ENCODE measurements around the gene CDK11B.
"Not testable (repeated sequence)": the region's sequence is repeated elsewhere in the genome, so short reads cannot be mapped to it uniquely, and the experiment has no call there.

Gene CDK11B

DNA sequence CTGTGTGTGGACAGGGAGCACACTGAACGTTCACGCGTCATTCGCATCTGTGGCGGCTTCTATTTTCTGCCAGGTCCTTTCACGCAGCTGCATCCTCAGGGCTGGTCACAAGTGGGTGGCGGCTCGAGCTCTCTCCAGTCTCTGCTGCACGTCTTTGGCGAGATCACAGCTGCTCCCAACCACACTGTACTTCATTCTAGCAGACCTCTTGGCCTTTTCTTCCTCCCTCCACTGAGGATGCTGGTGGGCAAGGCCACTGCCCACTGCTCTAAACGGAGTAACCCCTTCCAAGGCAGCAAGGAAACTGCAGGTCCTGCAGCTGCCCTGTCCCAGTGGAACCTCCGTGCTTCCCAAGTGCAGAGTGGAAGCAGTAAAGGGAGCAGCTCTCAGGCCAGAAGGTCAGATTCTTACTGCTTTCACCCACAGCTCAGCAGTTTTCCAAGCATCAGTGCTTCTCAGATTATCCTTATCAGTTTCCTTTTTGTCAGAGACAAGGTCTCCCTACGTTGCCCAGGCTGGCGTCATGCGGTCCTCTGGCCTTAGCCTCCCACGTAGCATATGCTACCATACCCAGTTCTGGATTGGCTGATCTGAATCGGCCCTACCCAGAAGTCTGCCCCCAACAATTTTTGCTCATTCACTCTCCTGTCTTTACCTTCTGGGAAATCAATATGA, 11.1 kb downstream of the CDK11B start:
- DNase-seq: not testable (repeated sequence)

DNA sequence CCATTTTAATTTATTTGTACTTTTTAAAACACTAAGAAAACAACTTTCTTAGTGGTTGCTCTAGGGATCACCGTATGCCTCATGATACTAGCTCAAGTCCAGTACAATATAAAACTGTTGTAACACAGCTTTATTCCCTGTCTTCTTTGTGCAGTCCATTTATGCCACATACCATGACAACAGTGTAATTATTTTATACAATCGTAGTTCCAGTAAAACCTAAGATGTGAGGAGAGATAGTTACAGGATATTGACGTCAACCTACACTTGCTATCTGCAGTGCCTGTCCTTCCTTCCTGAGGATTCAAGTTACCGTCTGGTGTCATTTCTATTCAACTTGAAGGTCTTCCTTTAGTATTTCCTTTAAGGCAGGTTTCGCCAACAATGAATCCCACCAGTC, 12.5 kb downstream of the CDK11B start:
- DNase-seq: not testable (repeated sequence)

DNA sequence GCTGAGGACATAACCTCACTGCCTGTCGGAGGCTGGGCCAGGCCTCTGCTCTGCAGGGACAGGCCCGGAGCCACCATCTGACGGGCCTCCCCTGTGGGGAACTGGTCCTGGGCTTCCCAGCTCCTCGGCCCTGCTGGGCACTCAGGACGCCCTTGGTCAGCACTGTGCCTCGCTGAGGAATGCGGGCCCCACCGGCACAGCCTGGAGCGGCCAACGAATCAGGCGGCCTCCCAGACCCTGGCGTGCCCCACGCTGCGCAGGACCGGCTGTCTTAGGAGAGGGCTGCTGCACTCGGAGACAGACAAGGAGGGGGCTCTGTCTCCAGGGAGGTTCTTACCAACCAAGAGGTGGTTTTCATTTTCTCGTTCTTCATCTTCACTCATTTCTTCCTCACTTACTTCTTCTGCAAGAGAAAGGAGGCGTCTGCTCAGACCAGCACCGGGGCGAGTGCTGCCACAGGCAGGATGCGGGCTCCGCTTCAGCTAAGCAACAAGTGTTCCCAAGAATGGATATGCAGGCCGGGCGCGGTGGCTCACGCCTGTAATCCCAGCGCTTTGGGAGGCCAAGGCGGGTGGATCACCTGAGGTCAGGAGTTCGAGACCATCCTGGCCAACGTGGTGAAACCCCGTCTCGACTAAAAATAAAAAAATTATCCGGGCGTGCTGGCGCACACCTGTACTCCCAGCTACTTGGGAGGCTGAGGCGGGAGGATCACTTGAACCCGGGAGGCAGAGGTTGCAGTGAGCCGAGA, 17.9 kb downstream of the CDK11B start:
- DNase-seq: not testable (repeated sequence)

DNA sequence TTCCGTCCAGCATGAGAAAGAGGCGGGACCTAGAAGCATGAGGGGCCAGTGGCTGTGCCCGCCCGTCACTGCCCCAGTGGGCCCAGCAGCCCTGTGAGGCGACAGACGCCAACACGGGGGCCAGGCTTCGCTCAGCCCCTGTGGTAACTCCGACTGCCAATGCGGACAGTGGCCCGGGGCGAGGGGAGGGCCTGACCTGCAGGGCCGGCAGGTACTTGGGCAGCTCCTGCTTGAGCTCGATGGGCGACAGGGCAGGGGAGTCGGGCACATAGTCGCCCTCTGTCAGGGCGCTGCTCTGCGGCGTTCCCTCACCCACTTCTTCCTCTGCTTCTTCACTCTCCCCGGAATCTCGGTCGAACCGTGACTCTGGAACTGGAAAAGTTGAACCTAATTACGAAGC, 18.7 kb downstream of the CDK11B start:
- DNase-seq: not testable (repeated sequence)

DNA sequence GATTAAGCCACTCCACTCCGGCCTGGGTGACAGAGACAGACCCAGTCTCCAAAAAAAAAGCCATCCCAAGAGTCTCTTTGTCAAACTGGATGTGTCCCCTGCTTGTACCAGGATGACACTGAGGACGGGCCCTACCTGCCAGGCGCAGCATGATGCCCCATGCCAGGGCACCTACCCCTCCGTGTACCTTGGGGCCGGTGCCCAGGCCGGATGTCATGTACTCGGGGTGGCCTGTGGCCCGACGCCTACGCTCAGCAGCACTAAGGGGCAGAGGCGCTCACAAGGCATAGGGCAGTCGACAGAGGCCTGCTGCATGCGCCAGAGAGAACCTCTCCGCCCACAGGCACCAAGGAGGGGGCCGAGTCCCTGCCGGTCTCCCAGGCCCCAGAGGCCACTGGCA, 19.4 kb downstream of the CDK11B start:
- not testable (repeated sequence) for DNase-seq

DNA sequence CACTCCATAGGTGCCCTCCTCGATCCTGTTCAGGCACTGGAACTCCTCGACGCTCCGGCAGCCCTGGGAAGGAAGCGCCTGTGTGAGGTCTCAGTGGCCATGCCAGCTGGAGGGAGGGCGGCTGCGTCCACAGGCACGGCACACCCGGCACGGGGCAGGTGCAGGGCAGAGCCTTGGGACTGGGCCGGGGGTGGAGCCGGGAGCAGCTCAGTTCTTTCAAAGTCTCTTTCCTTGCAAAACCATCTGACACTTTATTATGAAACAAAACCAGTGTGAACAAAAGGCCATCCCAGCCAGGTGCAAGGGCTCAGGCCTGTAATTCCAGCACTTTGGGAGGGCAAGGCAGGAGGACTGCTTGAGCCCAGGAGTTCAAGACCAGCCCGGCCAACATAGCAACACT, 20.3 kb downstream of the CDK11B start:
- DNase-seq: not testable (repeated sequence)

DNA sequence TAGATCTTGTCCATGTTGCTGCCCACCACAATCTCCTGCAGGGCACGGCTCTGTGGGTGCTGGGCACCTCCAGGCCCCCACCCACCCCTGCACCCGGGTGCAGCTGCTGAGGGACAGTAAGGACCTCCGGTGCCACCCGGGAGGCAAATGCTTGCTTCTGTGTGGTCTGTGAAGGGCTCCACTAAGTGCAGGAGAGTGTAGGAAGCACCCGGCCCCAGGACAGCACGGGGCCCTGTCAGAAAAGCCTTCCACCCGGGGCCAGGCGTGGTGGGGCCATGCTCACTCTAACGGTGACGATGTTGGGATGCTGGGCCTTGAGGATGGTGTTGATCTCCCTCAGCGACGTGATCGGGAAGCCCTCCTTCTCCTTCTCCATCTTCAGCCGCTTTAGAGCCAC, 21.3 kb downstream of the CDK11B start:
- not testable (repeated sequence) for DNase-seq

DNA sequence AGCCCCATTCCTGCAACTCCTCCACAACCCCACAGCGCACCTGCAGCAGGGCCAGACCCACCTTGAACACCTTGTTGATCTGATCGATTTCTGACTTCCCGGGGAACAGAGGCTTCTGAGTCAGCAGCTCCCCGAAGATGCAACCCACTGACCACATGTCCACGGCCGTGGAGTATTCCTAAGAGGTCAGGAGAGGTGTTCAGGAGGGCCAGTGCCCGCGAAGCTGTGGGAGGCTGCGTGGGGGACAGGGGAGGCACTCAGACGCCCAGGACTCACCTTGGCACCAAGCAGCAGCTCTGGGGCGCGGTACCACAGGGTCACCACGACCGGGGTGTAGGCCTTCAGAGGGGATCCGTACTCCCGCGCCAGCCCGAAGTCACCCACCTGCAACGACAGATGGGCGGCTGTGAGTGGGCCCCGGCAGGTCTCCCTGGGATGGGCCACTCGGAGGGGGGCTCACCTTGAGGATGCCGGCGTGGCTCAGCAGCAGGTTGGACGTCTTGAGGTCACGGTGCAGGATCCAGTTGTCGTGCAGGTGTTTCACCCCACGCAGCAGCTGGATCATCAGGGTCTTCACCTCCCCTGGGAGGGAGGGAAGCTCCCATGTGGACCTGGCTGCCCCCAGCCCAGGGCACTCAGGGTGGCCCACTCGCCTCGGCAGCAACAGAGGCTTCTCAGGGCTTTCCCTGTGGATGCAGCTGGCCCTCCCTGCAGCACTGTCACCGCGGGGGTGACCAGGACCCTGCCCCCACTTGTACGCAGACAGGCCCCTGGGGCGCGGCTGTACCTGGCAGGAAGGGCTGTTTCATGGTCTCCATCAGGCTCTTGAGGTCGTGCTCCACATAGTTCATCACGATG, 22.0 kb downstream of the CDK11B start:
- not testable (repeated sequence) for DNase-seq

DNA sequence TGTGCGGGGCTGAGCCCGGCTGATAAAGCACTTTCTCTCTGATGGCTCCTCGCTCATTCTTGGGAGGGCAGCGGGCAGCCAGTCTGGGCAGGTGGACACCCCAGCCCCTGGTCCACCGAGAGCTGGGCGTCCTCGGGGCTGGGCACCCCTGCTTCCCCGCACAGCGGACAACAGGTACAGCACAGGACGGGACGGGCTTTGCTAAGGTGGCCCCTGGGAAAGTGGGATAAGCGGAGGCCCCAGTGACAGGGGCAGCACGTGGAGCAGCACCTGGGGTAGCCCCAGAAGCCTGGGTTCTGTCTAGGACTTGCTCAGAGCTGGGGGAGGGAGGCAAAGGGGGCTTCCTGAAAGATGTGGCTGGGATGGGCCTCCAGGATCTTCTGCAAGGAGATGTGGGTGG, 24.2 kb downstream of the CDK11B start:
- DNase-seq: not testable (repeated sequence)

DNA sequence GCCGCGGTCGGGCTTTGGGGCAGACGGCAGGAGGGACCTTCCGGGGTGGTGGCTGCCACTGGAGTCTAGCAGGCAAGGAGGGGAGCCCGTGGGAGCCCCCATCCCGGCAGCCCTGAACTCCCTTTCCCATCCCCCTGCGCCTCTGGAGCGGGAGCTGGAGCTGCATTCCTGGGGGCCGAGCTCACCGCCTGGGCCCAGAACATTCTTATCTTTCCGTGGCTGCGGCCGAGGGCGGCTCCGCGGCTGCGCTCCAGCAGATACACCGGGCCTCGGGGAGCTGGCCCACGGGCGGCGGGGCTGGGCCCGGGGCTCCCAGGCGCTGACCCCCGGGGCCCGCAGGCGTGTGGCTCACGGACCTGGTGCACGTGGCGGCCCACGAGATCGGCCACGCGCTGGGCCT, 25.4 kb downstream of the CDK11B start:
- not testable (repeated sequence) for DNase-seq

DNA sequence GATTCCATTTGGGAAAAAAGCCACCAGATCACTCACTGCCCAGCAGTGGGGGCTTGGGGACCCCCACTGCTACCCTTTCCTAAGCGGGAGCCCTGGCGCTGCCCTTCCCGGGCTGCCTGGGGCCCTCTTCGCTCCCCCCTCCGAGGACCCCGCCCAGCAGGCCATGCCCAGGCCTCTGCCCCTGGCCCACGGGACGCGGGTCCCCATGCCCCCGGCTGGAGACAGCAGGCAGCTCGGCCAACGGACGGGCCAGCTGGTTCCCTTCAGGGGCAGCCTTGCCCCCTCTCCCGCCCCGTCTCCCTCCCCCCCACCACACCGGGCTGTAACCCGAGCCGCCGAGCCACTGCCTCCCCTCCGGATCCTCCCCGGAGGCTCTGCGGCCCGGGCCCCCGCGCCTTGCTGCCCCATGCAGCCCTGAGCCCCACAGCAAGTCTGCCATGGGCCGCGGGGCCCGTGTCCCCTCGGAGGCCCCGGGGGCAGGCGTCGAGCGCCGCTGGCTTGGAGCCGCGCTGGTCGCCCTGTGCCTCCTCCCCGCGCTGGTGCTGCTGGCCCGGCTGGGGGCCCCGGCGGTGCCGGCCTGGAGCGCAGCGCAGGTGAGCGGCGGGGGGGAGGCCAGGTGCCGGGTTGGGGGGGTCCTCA, 26.9 kb downstream of the CDK11B start, which contains the start of gene MMP23B:
TSS of gene MMP23B (plus strand) at position 392 of the 639 bp plus-strand sequence. CDS start at position 438, 46 bp downstream.
- no peak for DNase-seq

DNA sequence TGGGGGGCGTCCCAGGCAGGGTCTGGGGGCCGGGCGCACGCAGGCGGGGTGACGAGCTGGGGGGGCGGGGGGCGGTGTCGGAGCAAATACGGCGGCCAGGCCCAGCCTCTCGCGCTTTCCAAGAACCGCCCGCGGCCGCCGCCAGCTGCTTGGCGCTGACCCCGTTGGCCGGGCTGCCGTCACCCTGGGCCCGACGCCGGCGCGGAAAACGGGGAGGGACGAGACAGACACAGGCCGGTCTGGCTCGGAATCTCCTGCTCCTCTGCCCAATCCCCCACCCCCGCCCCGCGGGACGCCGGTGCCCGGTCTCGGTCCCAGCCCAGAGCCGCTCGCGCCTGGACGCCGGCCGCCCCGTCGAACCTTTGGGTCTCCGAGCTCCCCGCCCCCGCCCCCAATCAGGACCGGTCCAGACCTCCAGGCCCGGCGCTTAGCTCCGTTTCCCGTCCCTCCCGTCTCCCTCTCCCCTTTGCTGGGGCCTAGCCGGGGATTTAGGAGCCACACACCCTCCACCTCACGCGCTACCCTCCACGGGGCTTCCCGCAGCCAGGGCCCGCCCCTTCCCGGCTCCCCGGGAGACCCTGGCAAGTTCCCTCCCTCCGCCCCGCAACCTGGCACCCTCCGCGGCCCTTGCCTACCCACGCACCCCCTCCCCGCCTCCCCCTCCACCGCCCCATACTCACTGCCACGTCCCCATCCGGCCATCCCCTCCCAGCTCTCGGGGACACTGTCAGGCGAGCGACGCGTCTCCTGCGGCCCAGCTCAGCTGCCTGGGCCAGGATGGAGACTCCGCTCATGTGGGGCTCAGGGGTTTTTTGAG, 27.6 kb downstream of the CDK11B start:
- no peak for DNase-seq

DNA sequence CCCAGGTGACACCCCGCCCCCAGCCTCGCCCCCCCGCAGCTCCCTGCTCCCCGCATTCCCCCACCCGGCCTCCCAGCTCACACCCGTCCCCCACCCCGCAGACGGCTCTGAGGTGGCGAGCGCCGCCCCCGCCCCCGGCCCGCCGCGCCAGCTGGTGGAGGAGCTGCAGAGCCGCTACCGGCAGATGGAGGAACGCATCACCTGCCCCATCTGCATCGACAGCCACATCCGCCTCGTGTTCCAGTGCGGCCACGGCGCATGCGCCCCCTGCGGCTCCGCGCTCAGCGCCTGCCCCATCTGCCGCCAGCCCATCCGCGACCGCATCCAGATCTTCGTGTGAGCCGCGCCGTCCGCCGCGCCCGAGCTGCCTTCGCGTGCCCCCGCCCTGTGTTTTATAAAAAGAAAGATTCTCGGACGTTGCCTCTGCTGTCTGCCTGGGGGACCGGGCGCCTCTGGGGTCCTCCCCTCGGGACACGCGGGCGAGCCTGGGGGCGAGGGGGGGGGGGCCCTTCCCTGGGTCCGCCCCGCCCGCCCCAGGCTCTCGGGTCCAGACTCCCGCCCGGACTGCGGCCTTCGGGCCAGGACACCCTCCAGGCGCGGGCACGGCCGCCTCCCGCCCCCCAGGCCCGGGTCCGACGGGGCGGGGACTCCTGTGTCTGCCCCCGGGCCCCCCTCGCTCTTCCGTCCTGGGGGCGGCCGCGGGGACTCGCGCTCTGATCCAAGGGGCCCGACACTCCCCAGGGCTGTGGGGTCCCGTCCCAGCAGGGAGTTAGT, 28.4 kb downstream of the CDK11B start:
- peak; percentile 74 for DNase-seq

DNA sequence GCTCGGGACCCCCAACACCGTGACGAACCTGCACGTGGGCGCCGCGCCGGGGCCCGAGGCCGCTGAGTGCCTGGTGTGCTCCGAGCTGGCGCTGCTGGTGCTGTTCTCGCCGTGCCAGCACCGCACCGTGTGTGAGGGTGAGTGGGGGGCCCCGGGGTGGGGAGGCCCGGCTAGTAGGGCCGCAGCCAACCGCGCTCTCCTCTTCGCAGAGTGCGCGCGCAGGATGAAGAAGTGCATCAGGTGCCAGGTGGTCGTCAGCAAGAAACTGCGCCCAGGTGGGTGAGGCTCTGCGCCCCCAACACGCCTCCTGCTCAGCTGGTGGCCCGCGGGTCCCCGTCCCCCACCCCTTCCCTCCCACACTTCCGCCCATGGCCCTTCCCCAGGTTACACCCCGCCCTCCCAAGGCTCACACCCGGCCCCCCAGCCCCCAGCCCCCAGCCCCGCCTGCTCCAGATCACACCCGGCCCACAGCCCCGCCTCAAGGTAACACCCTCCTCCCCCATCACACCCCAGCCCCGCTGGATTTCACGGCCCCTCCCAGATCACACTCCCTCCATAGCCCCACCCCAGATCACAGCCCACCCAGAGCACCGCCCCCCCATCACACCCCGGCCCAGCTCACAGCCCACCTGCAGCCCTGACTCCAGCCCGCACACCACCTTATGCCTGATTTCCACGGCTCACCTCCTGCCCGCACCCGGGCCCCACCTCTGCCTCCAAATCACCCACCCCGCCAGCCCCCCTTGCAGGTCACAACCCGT, 29.2 kb downstream of the CDK11B start:
- DNase-seq: no peak

DNA sequence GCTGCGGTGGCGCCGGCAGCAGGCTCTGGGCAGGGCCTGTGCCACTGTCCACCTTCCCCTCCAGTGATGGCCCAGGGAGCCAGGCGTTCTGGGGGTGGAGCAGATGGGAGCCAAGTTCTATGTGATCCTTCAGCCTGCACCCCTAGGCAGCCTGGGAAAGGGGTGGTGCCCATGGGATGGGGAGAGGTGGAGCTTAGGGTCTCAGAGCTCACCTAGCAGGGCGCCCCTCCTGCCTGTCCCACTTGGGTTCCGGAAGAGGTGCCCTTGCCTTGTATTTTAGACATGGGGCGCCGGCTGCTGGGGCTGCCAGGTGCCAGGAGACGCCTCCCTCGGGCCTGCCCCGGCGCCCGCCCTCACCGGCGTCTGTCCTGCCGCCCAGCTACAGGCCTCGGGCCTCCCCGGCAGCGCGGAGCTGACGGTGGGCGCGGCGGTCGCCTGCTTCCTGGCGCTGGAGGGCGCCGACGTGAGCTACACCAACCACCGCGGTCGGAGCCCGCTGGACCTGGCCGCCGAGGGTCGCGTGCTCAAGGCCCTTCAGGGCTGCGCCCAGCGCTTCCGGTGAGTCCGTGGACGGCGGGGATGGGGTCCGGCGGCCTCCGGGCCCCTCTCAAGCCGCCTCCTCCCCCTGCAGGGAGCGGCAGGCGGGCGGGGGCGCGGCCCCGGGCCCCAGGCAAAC, 29.9 kb downstream of the CDK11B start:
- DNase-seq: no peak

DNA sequence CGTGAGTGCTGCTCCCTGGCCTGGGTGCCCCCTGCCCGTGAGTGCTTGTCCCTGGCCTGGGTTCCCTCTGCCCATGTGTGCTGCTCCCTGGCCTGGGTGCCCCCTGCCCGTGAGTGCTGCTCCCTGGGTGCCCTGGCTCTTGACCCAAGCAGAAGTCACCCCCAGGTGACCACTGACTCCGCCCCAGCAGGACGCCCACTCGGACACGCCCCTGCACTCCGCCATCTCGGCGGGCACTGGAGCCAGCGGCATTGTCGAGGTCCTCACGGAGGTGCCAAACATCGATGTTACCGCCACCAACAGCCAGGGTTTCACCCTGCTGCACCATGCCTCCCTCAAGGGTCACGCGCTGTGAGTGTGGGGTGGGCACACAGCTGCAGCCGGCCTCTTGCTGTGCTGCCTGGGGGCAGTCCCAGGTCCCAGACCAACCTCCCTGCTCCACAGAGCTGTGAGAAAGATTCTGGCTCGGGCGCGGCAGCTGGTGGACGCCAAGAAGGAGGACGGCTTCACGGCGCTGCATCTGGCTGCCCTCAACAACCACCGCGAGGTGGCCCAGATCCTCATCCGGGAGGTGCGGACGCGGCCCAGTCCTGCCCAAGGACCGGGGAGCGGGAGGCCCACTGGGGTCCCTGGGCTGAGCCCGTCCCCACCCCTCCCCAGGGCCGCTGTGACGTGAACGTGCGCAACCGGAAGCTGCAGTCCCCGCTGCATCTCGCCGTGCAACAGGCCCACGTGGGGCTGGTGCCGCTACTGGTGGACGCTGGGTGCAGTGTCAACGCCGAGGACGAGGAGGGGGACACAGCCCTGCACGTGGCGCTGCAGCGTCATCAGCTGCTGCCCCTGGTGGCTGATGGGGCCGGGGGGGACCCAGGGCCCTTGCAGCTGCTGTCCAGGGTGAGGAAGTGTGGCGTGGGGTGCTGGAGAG, 30.7 kb downstream of the CDK11B start:
- DNase-seq: no peak

DNA sequence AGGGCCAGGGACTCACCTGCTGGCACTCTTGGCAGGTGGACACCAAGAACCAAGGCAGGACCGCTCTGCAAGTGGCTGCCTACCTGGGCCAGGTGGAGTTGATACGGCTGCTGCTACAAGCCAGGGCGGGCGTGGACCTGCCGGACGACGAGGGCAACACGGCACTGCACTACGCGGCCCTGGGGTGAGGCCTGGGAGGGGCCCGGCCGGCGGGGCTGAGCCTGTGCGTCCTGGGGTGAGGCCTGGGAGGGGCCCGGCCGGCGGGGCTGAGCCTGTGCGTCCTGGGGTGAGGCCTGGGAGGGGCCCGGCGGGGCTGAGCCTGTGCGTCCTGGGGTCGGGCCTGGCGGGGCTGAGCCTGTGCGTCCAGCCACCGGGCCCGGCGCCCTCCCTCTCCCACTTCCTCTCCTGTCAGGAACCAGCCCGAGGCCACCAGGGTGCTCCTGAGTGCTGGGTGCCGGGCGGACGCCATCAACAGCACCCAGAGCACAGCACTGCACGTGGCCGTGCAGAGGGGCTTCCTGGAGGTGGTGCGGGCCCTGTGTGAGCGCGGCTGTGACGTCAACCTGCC, 31.5 kb downstream of the CDK11B start:
- no peak for DNase-seq
